ENCODE measurements around the gene HOXD10.

The HOXD10 gene

DNA sequence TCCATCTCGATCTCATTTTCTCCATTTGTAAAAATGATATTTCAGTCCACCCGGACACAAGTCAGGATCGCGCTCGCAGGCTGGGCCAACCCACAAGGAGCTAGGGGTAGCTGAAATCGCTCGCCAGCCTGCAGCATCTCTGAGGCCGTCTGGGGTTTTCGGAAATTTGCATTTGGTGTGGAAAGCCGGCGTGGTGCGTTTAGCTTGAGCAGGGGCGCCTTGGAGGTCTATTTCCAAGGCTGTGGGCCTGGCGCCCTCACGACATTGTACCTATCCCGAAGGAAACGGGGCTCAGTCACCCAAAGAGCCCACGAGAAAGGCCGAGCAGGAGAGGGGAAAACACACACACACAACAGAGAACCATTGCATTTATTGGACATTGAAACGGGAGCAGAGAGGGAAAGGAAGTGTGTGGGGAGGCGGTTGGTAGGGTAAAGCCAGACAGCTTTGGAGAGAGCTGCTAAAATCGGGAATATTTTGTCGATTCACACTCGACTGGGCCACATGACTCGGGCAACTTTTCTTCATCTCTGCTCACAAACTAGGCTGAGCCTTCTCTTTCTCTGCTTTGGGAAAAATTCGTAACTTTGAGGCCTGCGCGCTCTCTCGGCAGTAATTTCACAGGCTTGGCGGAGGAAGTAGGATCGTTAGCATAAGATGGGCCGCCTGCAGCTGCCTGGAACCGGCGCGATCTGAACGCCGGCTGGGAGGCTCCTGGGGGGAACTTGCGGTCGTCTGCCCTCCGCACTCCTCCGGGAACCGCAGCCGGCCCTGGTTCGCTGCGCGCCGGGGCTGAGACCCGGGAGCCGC, 11.8 kb downstream of the HOXD10 start:
- peaks cover 87% of the 10 kb centered on the region for H3K27me3 Mint-ChIP-seq
- H3K27ac Mint-ChIP-seq = no peak overlapping the region
- H3K9me3 Mint-ChIP-seq = no peaks in the 10 kb centered on the region
- H3K4me3 Mint-ChIP-seq = no peak overlapping the region
- peaks cover 20% of the 10 kb centered on the region for H3K4me1 Mint-ChIP-seq
- no peaks in the 10 kb centered on the region for H3K36me3 Mint-ChIP-seq
- no peak for ATAC-seq

DNA sequence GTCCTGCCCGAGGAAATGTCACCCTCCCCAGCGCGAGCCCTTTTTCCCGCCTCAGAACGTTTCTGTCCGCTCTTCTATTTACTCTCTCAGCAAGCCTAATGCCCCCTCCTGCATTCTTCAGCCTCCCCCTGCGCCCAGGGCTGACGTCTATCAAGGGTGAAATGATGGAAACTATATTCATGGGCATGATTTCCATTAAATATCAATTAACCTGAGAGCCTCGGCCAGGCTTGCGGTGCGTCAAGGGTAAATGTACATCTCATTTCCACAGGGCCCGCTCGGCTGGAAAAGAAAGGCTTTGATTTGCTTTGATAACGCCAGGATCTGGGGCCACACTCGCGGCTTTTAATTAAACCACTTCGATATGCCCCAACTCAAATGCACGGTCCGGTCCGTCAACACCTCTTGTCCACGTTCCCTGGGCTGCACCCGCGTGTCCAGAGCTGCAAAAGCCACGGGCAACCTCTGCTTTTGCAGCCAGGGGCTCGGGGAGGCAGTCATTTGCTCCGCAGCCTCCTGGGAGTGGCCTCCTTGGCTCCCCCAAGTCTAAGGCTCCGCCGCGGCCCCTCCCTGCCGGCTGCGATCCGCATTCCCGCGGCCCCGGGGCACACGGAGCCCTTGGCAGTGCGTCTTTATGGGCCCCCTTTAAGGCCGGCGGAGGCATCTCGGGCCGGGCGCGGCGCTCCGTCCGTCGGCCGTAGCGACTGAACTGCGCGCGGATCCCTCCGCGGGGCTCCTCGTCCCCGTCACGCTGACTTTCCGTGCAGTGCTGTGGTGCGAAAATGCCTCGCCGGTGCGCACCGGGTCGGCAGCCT, 12.6 kb downstream of the HOXD10 start, which contains the start of gene HOXD8:
Gene HOXD8, plus strand, starts transcription at position 724 of the 815 bp plus-strand sequence. CDS start 662 bp downstream, outside the sequence.
- peaks cover 87% of the 10 kb centered on the region for H3K27me3 Mint-ChIP-seq
- H3K4me3 Mint-ChIP-seq = no peak within 1 kb of the TSS
- ATAC-seq = no peak

GRCh38 chr2:176129813-176130146, 13.2 kb downstream of the HOXD10 start:
- no peak overlapping the region for H3K27ac Mint-ChIP-seq
- peaks cover 20% of the 10 kb centered on the region for H3K4me1 Mint-ChIP-seq
- no peaks in the 10 kb centered on the region for H3K36me3 Mint-ChIP-seq
- no peak overlapping the region for H3K4me3 Mint-ChIP-seq
- H3K27me3 Mint-ChIP-seq = peaks cover 83% of the 10 kb centered on the region
- no peaks in the 10 kb centered on the region for H3K9me3 Mint-ChIP-seq
- no peak for ATAC-seq

More for the DNA sequence above, 12.6 kb downstream of the HOXD10 start, which contains the start of gene HOXD8:
- Mint-ChIP-seq H3K9me3 (no peaks in the 10 kb centered on the region), H3K36me3 (no peaks in the 10 kb centered on the region), H3K27ac (no peak within 1 kb of the TSS), H3K4me1 (peaks cover 20% of the 10 kb centered on the region)

GRCh38 chr2:176130147-176130956, 13.8 kb downstream of the HOXD10 start:
- Mint-ChIP-seq H3K9me3 (no peaks in the 10 kb centered on the region), H3K4me1 (peaks cover 20% of the 10 kb centered on the region)
- no peak for ATAC-seq

GRCh38 chr2:176130957-176131847, 14.6 kb downstream of the HOXD10 start:
- Mint-ChIP-seq H3K9me3 (peaks cover 5% of the 10 kb centered on the region), H3K4me1 (peaks cover 28% of the 10 kb centered on the region), H3K27ac (no peak overlapping the region), H3K36me3 (peaks cover 7% of the 10 kb centered on the region), H3K27me3 (peaks cover 82% of the 10 kb centered on the region), H3K4me3 (peak overlapping the region; percentile 43)
- no peak for ATAC-seq

More at GRCh38 chr2:176130147-176130956, 13.8 kb downstream of the HOXD10 start:
- peaks cover 82% of the 10 kb centered on the region for H3K27me3 Mint-ChIP-seq
- no peak overlapping the region for H3K4me3 Mint-ChIP-seq
- peaks cover under 1% of the 10 kb centered on the region for H3K36me3 Mint-ChIP-seq
- no peak overlapping the region for H3K27ac Mint-ChIP-seq

- no peak overlapping the region for H3K4me3 Mint-ChIP-seq
- peaks cover 5% of the 10 kb centered on the region for H3K9me3 Mint-ChIP-seq
- H3K27ac Mint-ChIP-seq = no peak overlapping the region
Measured at GRCh38 chr2:176131848-176132158, 15.2 kb downstream of the HOXD10 start.

DNA sequence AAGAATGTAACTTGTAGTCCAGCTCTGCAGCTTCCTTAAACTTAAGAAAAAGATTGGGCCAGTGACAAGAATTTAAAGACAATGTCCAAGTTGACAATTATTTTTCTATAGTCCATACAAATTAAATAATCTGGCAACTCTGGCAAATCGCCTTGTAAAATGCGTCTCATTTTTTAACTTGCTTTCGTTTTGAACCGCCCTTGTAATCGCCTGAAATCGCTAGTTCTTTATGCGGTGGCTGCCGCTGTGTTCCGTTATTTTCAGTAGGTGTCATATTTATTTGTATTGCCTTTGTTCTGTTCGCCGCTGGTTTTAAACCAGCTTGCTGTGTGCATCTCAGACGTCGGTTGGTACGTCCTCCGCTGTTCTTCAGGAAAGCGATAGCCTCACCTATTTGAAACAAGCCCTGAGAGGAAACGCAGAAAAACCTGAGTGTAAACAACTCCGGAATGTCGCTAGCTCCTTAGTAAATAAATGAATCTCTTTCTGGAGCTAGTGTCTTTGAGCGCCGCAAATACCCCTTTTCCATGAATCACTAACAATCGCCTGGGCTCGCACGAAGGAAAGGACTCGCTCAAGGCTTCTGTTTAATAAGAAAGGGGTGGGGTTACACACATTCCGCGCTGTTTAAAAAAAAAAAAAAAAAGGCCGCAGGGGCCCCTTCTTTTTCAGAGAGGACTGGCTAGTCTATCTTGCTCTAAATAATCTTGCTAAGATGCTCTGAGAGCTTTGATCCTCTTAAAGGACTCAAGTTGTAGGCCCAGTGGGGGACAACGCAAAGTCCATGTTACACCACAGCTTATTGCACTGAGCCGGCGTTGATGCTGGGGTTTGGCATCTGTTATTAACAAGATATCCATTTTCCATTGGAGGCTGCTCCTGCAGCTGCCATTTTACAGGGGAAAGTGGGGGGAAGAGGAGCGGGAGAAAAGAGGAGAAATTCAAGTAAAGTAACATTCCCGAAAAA, 15.9 kb downstream of the HOXD10 start:
- ATAC-seq = no peak
- peak overlapping the region; percentile 64 for H3K4me3 Mint-ChIP-seq
- peaks cover 78% of the 10 kb centered on the region for H3K27me3 Mint-ChIP-seq
- peaks cover 28% of the 10 kb centered on the region for H3K4me1 Mint-ChIP-seq
- H3K27ac Mint-ChIP-seq = no peak overlapping the region
- peaks cover 5% of the 10 kb centered on the region for H3K9me3 Mint-ChIP-seq
- H3K36me3 Mint-ChIP-seq = peaks cover 7% of the 10 kb centered on the region

More at GRCh38 chr2:176131848-176132158, 15.2 kb downstream of the HOXD10 start:
- ATAC-seq = no peak
- Mint-ChIP-seq H3K4me1 (peaks cover 28% of the 10 kb centered on the region), H3K27me3 (peaks cover 78% of the 10 kb centered on the region), H3K36me3 (peaks cover 7% of the 10 kb centered on the region)

DNA sequence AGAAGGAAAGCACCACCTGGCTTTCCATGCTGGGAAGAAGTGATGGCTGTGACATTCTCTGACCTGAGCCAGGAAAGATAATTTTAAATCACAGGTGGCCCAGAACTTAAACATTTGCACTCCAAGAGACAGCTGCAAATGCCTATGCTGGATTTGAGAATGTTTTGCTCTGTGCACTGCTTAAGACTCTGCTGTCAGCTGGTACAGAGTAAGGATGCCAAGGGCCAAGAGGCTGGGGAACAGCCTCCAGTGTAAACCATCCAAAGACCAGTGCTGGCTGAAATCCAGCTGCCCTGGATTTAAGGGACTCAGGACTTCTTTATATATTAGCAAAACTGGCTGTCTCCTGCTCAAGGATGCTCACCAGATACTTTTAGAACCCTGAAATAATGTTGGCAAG, 16.8 kb downstream of the HOXD10 start:
- no peak overlapping the region for H3K4me3 Mint-ChIP-seq
- no peak for ATAC-seq
- no peak overlapping the region for H3K27ac Mint-ChIP-seq
- peaks cover 78% of the 10 kb centered on the region for H3K27me3 Mint-ChIP-seq
- peaks cover 7% of the 10 kb centered on the region for H3K36me3 Mint-ChIP-seq
- H3K9me3 Mint-ChIP-seq = peaks cover 6% of the 10 kb centered on the region
- H3K4me1 Mint-ChIP-seq = peaks cover 24% of the 10 kb centered on the region

DNA sequence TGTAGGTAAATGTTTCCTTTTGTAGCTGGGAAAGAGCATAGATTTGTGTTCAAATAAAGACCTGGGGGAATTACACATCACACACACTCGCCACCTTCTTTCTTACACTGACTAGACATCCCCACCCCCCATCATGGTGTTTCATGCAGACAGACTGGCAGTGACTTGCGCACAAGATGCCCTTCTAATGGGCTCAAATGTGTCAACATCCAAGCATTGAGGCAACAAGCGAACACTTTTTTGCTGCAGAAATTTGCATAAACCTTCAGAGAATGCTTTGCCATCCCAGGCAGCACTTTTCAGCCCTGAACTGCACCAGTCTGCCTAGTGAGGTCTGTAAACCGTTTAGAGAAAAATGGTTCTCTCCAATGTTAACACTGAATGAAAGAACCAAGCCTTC, 17.5 kb downstream of the HOXD10 start:
- Mint-ChIP-seq H3K27ac (no peak overlapping the region), H3K9me3 (peaks cover 8% of the 10 kb centered on the region), H3K4me1 (peaks cover 25% of the 10 kb centered on the region), H3K27me3 (peaks cover 78% of the 10 kb centered on the region), H3K4me3 (no peak overlapping the region), H3K36me3 (peaks cover 7% of the 10 kb centered on the region)
- no peak for ATAC-seq

GRCh38 chr2:176135035-176135440, 18.5 kb downstream of the HOXD10 start:
- peaks cover 83% of the 10 kb centered on the region for H3K27me3 Mint-ChIP-seq
- peaks cover 8% of the 10 kb centered on the region for H3K9me3 Mint-ChIP-seq
- peaks cover 7% of the 10 kb centered on the region for H3K36me3 Mint-ChIP-seq
- ATAC-seq = no peak
- no peak overlapping the region for H3K27ac Mint-ChIP-seq
- H3K4me1 Mint-ChIP-seq = peaks cover 24% of the 10 kb centered on the region
- no peak overlapping the region for H3K4me3 Mint-ChIP-seq

DNA sequence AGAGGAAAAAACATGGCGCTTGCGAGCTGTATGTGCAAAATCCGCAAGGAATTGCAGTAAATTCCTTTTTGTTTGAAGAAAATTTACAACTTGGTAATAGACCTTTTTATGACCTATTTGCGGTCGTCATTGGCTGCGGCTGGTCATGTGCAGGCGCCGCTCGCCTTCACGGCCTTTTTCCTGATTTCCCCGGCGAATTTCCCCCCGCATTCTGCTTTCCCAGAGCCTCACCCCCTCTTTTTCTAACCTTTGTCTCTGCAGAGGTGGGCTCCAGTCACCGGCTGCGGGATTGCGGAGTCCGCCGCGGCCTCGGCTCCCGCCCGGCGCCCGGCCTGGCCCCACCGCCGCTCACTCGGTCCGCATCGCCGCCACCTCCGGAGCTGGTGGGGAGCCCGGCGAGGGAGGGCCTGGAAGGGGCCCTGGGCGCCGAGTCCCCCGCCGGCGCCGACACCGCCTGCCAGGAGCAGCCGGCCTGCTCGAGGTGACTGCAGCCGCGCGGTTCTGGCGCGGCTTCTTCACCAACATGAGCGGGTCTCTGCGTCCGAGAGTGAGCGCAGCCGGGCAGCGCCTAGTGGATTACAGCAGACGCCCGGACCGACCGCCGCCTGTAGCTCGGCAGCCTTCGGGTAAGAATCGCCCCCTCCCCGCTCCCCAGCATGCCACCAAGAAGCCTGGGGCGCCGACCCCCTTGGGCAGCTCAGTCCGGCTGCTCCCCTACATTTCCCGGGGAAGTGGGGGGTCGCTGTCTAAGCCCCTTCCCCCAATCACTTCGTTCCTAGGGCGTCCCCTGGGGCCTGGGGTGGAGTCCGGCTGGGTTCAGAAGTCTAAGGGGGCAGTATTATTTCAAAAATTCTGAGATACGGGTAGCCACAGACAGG, 20.0 kb downstream of the HOXD10 start:
- H3K27ac Mint-ChIP-seq = no peak overlapping the region
- H3K36me3 Mint-ChIP-seq = peaks cover 7% of the 10 kb centered on the region
- peaks cover 31% of the 10 kb centered on the region for H3K4me1 Mint-ChIP-seq
- no peak for ATAC-seq
- H3K27me3 Mint-ChIP-seq = peaks cover 82% of the 10 kb centered on the region
- no peak overlapping the region for H3K4me3 Mint-ChIP-seq
- peaks cover 8% of the 10 kb centered on the region for H3K9me3 Mint-ChIP-seq

DNA sequence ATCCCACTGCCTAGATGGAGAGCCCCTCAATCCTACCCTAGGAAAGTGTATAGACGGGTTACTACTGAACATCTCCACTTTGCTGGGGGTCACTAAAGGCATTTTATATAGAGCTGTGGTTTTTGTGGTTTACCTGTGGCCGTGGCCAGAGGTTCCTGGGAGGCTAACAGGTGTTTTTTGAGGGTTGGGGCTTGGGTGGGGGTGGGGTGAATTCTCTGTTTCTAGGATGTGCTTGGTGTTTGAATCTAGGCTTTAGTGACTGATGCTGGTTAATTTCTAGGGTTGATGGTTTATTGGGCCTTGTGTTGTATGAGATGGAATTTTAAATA, 20.6 kb downstream of the HOXD10 start:
- Mint-ChIP-seq H3K27ac (no peak overlapping the region), H3K27me3 (peaks cover 84% of the 10 kb centered on the region), H3K4me3 (no peak overlapping the region), H3K9me3 (peaks cover 8% of the 10 kb centered on the region), H3K4me1 (peaks cover 29% of the 10 kb centered on the region), H3K36me3 (peaks cover 7% of the 10 kb centered on the region)
- no peak for ATAC-seq

- Mint-ChIP-seq H3K27ac (no peak overlapping the region), H3K4me3 (no peak overlapping the region), H3K9me3 (peaks cover 8% of the 10 kb centered on the region), H3K4me1 (peaks cover 25% of the 10 kb centered on the region), H3K36me3 (peaks cover 7% of the 10 kb centered on the region), H3K27me3 (peaks cover 84% of the 10 kb centered on the region)
- ATAC-seq = no peak
Measured at GRCh38 chr2:176137906-176138305, 21.3 kb downstream of the HOXD10 start.
